Ovary (tissue), 9 donors: ENCODE results near the gene ZBTB18. TPM values are rescaled to one million over a fixed set of nuclear protein-coding genes. Genes with fewer than 3 reads are reported as not detected.

ENCODE experiments used
- DNase-seq, 5 donors: peaks; one replicate each; pipeline ENCODE4 v3.0.0-alpha.2; 2019 to 2020
- H3K27ac ChIP-seq, 2 donors: fragments of 200-600 bp; one replicate each; pipeline versions ENCODE4 v1.5.1 to v1.8.0; 2019 to 2022
- H3K27me3 ChIP-seq: fragments of 200-600 bp; one replicate; pipeline ENCODE4 v1.8.0; 2022
- H3K36me3 ChIP-seq: fragments of 200-600 bp; sonication (generic); one replicate; pipeline ENCODE4 v1.5.1; 2019
- H3K4me1 ChIP-seq: one replicate; pipeline ENCODE4 v1.8.1; 2013; ENCODE audit warnings: mild to moderate bottlenecking, moderate library complexity; ENCODE audit not compliant: insufficient read depth
- H3K4me3 ChIP-seq: fragments of 200-600 bp; sonication (generic); one replicate; pipeline ENCODE4 v1.5.1; 2017
- H3K9me3 ChIP-seq, 2 donors: fragments of 200-600 bp in 1 of 2; sonication (generic) in 1 of 2; one replicate each; pipeline versions ENCODE4 v1.5.1 to v1.8.1; 2013 to 2019; ENCODE audit warnings: mild to moderate bottlenecking in 1 of 2, moderate library complexity in 1 of 2
- EP300 ChIP-seq: sonication (generic); formaldehyde crosslinking; IDR thresholded peaks from one replicate; pipeline ENCODE4 v1.6.1; 2017; ENCODE audit warnings: antibody characterized with exemption
- POLR2A ChIP-seq: fragments of 450-650 bp; IDR thresholded peaks from one replicate; pipeline ENCODE4 v1.6.1; 2017; ENCODE audit warnings: antibody characterized with exemption, mild to moderate bottlenecking, moderate library complexity
- WGBS, 3 donors: extraction: QIAGEN DNeasy Blood & Tissue Kit in 1 of 3; methylation state at CpG; one replicate each; pipeline versions ENCODE4 v1.1.5 to v1.1.7; 2013 to 2017; 5-methylcytosine and 5-hydroxymethylcytosine counted together
- intact Hi-C, 4 donors: fragments of 100-400 bp; cut with DNase I; formaldehyde crosslinking; loops; one replicate each; pipeline versions ENCODE4 v1.11.0 to v1.15.1; 2022 to 2023
- polyA plus RNA-seq, 2 donors: library from polyadenylated mRNA; stranded (reverse); fragments of 200-250 nt in 1 of 2; fragments of 350-450 nt in 1 of 2; fragmentation: Illumina TruSeq in 1 of 2; extraction: RNeasy Lipid Tissue Mini Kit (QIAGEN cat#74804) in 1 of 2; gene quantifications; one replicate each; pipeline ENCODE4 v1.2.3, GENCODE V29; 2013 to 2014
- total RNA-seq, 7 donors: library from RNA; depleted of rRNA in 2 of 7; stranded (reverse); fragments of >200 nt in 2 of 7; fragmentation: NEBNext Ultra II Directional in 3 of 7; extraction: Animal tissue kit (Norgen Biotek cat#: 25700) in 3 of 7; gene quantifications; one replicate each; pipeline versions ENCODE4 v1.1.0 to v1.2.4, GENCODE V29; 2016 to 2023
- TF ChIP-seq, protein P1 (sequence below), 3 donors: fragments of 450-650 bp in 2 of 3; fragments of 200-600 bp in 1 of 3; IDR thresholded peaks; one replicate each; pipeline versions ENCODE4 v1.5.1 to v1.8.0; 2016 to 2022; ENCODE audit warnings: antibody characterized with exemption in 3 of 3, mild to moderate bottlenecking in 1 of 3
- donor health status: DM: no; HTN: no; CAD: no; lungs with moderate emphysema.
- donor health status: DM: no; HTN: no; CAD: no.
- donor health status: Bipolar disorder and iron deficiency.
- donor health status: DM: yes; HTN: yes; CAD: no.
- donor health status: DM: no; HTN: no; CAD: no.
- donor health status: DM: yes; HTN: yes; CAD: no.

ZBTB18 gene
- total and polyA plus RNA-seq, 9 donors: 6.7 to 14.0 (median 10.1) TPM

DNA sequence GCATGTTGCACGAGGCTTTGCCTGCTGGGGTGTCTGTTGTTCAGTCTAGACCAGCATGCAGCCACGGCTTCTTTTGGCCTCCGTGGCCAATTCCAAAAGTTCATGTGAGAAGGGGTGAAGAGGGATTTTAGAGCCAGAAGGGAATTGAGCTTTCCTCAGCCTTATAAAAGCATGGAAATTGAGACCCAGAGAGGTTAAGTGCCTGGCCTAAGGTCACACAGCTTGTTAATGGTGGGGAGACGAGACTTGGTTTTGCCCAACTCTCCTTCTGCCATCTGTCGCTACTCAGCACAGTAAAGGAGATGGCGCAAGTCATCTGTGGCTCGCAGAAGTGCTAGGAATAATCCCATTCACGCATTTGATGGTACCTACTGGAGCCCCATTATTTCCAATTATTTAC is 25.7 kb downstream of the ZBTB18 start:
- intact Hi-C loops: no loop called here
- Histone ChIP-seq H3K9me3 (no peaks in the 10 kb centered on the region), H3K27me3 (no peaks in the 10 kb centered on the region), H3K4me3 (no peak overlapping the region), H3K27ac (no peak overlapping the region), H3K4me1 (no peaks in the 10 kb centered on the region), H3K36me3 (no peaks in the 10 kb centered on the region)
- WGBS, 3 donors: 89 to 95% (median 92%) methylated on average over 8 of the region's 8 CpGs
- TF ChIP-seq, protein P1, sequence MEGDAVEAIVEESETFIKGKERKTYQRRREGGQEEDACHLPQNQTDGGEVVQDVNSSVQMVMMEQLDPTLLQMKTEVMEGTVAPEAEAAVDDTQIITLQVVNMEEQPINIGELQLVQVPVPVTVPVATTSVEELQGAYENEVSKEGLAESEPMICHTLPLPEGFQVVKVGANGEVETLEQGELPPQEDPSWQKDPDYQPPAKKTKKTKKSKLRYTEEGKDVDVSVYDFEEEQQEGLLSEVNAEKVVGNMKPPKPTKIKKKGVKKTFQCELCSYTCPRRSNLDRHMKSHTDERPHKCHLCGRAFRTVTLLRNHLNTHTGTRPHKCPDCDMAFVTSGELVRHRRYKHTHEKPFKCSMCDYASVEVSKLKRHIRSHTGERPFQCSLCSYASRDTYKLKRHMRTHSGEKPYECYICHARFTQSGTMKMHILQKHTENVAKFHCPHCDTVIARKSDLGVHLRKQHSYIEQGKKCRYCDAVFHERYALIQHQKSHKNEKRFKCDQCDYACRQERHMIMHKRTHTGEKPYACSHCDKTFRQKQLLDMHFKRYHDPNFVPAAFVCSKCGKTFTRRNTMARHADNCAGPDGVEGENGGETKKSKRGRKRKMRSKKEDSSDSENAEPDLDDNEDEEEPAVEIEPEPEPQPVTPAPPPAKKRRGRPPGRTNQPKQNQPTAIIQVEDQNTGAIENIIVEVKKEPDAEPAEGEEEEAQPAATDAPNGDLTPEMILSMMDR (IDR thresholded peaks at IDR 0.05): no peak
- TF ChIP-seq POLR2A (no peak), EP300 (no peak)
- DNase-seq: no peak

DNA sequence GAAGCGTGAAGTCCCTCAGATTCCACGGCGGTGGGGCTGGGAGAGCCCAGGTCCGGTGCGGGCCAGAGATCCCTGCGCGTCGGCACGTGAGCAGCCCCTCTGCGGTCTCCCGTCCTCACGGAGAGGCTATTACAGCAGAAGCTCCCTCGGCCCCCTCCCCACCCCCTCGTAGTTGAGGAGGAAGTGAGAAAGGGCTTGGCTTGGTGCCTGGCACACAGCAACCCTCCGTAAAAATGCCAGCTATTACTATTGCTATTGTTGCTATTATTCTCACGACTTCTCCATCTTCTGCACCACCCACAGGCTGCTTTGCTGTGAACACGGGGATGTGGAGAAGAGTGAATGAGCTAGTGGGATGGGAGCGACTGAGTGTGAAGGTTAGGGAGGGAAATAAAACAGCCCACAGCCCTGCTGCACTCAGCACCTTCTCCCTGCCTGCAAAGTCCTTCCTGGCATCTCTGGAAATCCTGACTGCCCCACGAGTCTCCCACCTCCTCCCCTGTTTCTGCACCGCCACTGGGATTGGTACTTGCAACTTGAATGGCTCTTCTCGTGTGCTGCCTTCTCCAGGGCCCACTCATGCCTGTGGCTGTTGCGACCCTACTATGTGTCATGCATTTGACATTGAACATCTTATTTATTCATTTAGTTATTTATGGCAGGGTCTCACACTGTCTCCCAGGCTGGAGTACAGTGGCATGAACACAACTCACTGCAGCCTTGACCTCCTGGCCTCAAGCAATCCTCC is 26.6 kb downstream of the ZBTB18 start:
- 44 to 65% (median 55%) methylated on average over 22 of the region's 22 CpGs for WGBS, 3 donors
- TF ChIP-seq POLR2A (no peak), EP300 (no peak)
- TF ChIP-seq, protein P1 (IDR thresholded peaks at IDR 0.05): no peak
- Histone ChIP-seq H3K36me3 (no peaks in the 10 kb centered on the region), H3K9me3 (no peaks in the 10 kb centered on the region), H3K4me1 (no peaks in the 10 kb centered on the region), H3K27ac (no peak overlapping the region), H3K4me3 (no peak overlapping the region), H3K27me3 (no peaks in the 10 kb centered on the region)
- intact Hi-C loops: no loop called here
- DNase-seq: no peak

DNA sequence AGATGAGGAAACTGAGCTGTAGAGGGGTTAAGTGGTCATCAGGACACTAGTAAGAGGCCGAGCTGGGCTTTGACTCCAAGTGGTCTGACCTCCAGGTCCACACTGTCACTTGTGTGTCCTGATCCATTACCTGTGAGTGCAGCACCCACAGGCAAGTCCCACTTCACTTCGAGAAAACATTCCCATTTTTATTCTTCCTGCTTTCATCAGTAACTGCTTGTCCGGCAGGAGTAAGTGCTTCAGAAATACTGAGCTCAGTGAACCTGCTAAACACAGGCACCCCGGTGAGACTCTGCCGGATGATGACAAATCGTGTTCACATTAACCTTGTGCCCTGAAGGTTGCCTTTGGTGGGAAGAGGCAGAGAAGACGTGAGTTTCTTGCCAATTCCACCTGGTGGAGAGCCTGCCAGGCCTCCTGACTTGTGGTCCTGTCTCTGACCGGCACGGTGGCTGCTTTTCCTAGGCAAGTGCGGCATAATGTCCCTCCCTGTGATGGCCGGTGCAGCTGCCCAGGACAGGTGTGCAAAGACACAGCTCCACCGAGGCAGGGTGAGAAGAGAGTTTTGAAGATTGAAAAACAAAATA is 29.4 kb downstream of the ZBTB18 start:
- Histone ChIP-seq H3K27ac (no peak overlapping the region), H3K4me1 (no peaks in the 10 kb centered on the region), H3K4me3 (no peak overlapping the region), H3K36me3 (no peaks in the 10 kb centered on the region), H3K9me3 (no peaks in the 10 kb centered on the region), H3K27me3 (no peaks in the 10 kb centered on the region)
- intact Hi-C loops: no loop called here
- 70 to 74% (median 72%) methylated on average over 12 of the region's 12 CpGs for WGBS, 3 donors
- TF ChIP-seq, protein P1 (IDR thresholded peaks at IDR 0.05): no peak
- TF ChIP-seq POLR2A (no peak), EP300 (no peak)
- DNase-seq: no peak

DNA sequence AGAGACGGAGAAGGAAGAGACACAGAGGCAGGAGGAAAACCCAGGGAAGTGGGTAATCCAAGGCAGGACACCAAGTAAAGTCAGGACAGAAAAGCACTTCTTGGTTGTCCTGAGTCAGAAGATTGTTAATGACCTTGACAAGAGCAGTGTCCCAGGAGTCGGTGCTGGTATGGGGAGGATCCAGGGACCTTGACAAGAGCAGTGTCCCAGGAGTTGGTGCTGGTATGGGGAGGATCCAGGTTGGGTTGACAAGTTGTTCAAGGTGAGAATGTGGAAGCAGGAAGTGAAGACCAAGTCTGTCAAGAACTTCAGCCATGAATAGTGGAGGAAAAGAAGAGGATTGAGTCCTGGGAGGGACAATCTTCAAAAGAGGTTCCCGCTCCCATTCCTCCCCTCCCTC is 31.9 kb downstream of the ZBTB18 start:
- Histone ChIP-seq H3K4me1 (no peaks in the 10 kb centered on the region), H3K27me3 (no peaks in the 10 kb centered on the region), H3K9me3 (no peaks in the 10 kb centered on the region), H3K4me3 (no peak overlapping the region), H3K36me3 (no peaks in the 10 kb centered on the region), H3K27ac (no peak overlapping the region)
- intact Hi-C loops: no loop called here
- WGBS, 3 donors: 71 to 78% (median 76%) methylated on average over 3 of the region's 3 CpGs
- TF ChIP-seq EP300: no peak
- TF ChIP-seq POLR2A: no peak
- TF ChIP-seq, protein P1 (IDR thresholded peaks at IDR 0.05): no peak
- no peak for DNase-seq
